ENCODE data around the gene SPDYE4.

The SPDYE4 gene

DNA sequence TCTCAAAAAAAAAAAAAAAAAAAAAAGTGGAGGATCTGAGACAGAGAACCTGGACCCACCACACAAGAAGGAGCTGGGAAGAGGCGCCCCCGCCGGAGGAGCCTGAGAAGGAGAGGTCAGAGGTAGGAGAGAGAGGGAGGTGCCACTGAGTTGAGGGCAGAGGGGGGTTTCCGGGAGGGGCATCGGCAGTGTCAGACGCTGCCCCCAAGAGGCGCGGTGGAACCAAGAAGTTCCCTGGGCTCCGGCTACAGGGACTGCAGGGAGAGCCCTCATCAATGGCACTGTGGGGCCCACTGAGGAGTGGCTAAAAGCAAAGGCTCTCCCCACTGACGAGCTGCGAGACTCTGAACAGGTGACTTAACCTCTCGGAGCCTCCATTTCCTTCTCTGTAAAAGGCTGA is 17.9 kb downstream of the SPDYE4 start:
- H4K20me1 ChIP-seq (ENCODE audit: control insufficient read depth, insufficient read depth, low read depth, low read length) = no peaks in the 10 kb centered on the region
- H3K79me2 ChIP-seq (ENCODE audit: control insufficient read depth, low read length) = no peaks in the 10 kb centered on the region
- H3K27me3 ChIP-seq (ENCODE audit: control insufficient read depth, low read length) = no peaks in the 10 kb centered on the region
- H3K9me2 ChIP-seq (replicated peaks; ENCODE audit: control insufficient read depth, low read length) = no peaks in the 10 kb centered on the region
- peak overlapping the region; percentile 7; the same call in 1 of the 2 replicates for H3K4me2 ChIP-seq (ENCODE audit: low read length)
- TF ChIP-seq, protein P1, sequence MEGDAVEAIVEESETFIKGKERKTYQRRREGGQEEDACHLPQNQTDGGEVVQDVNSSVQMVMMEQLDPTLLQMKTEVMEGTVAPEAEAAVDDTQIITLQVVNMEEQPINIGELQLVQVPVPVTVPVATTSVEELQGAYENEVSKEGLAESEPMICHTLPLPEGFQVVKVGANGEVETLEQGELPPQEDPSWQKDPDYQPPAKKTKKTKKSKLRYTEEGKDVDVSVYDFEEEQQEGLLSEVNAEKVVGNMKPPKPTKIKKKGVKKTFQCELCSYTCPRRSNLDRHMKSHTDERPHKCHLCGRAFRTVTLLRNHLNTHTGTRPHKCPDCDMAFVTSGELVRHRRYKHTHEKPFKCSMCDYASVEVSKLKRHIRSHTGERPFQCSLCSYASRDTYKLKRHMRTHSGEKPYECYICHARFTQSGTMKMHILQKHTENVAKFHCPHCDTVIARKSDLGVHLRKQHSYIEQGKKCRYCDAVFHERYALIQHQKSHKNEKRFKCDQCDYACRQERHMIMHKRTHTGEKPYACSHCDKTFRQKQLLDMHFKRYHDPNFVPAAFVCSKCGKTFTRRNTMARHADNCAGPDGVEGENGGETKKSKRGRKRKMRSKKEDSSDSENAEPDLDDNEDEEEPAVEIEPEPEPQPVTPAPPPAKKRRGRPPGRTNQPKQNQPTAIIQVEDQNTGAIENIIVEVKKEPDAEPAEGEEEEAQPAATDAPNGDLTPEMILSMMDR (IDR thresholded peaks at IDR 0.05; ENCODE audit: low read depth, low read length, poor library complexity, severe bottlenecking) = peak; percentile 37
- no peak for TF ChIP-seq EZH2phosphoT487 (IDR thresholded peaks at IDR 0.05; ENCODE audit: borderline replicate concordance, low read length)
- no peak overlapping the region for H3K27ac ChIP-seq (ENCODE audit: low read depth, low read length)
- H3K36me3 ChIP-seq (ENCODE audit: control insufficient read depth, low read length) = no peaks in the 10 kb centered on the region
- peaks cover 9% of the 10 kb centered on the region for H3K4me1 ChIP-seq (ENCODE audit: control insufficient read depth, low read length)
- no peaks in the 10 kb centered on the region for H3K9me3 ChIP-seq (ENCODE audit: control insufficient read depth, insufficient read depth, low read length)
- no peaks in the 10 kb centered on the region for H3F3A ChIP-seq (ENCODE audit: control insufficient read depth, insufficient read depth)
- no peak overlapping the region for H3K4me3 ChIP-seq (ENCODE audit: low read length)

DNA sequence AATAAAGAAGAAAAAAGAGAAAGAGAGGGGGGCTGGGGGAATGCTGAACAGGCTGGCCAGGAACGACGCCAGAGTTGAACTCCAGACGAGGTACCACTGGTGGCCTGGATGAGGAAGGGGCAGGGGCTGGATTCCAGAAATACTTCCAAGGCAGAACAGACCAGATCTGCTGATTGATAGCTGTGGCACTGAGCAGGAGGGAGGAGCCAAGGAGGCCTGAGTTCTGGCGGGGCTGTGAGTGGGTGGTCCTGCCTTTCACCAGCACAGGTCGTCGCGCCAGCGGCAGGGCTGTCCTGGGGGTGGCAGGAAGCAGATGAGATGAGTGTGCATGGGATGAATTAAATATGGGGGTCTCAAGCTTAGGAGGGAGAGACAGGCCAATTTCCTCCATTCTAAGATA is 19.2 kb downstream of the SPDYE4 start:
- TF ChIP-seq EZH2phosphoT487 (IDR thresholded peaks at IDR 0.05; ENCODE audit: borderline replicate concordance, low read length) = no peak
- TF ChIP-seq, protein P1 (IDR thresholded peaks at IDR 0.05; ENCODE audit: low read depth, low read length, poor library complexity, severe bottlenecking) = no peak
- H3K27me3 ChIP-seq (ENCODE audit: control insufficient read depth, low read length) = no peaks in the 10 kb centered on the region
- H4K20me1 ChIP-seq (ENCODE audit: control insufficient read depth, insufficient read depth, low read depth, low read length) = no peaks in the 10 kb centered on the region
- H3K4me1 ChIP-seq (ENCODE audit: control insufficient read depth, low read length) = peaks cover 7% of the 10 kb centered on the region
- no peaks in the 10 kb centered on the region for H3K9me3 ChIP-seq (ENCODE audit: control insufficient read depth, insufficient read depth, low read length)
- H3K79me2 ChIP-seq (ENCODE audit: control insufficient read depth, low read length) = no peaks in the 10 kb centered on the region
- no peak overlapping the region for H3K27ac ChIP-seq (ENCODE audit: low read depth, low read length)
- no peaks in the 10 kb centered on the region for H3F3A ChIP-seq (ENCODE audit: control insufficient read depth, insufficient read depth)
- H3K4me2 ChIP-seq (ENCODE audit: low read length) = no peak overlapping the region
- H3K9me2 ChIP-seq (replicated peaks; ENCODE audit: control insufficient read depth, low read length) = no peaks in the 10 kb centered on the region
- no peak overlapping the region for H3K4me3 ChIP-seq (ENCODE audit: low read length)
- no peaks in the 10 kb centered on the region for H3K36me3 ChIP-seq (ENCODE audit: control insufficient read depth, low read length)

DNA sequence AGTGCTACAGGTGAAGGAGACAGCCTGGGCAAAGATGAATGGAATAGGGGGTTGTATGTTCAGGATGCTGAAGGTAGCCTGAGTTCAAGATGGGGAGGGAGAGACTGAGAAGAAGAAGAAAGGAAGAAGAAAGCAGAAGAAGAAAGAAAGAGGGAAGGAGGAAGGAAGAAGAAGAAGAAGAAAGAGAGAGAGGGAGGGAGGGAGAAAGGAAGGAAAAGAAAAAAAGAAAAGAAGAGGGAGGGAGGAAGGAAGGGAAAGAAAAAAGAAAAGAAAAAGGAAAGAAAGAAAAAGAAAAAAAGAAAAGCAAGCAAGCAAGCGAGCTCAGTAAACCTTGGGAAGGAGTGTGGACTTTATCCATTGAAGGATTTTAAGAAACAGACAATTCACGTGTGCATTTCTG is 21.6 kb downstream of the SPDYE4 start:
- Histone ChIP-seq H3K4me1 (ENCODE audit: control insufficient read depth, low read length) (peaks cover 7% of the 10 kb centered on the region), H3K4me3 (ENCODE audit: low read length) (no peak overlapping the region), H3K9me3 (ENCODE audit: control insufficient read depth, insufficient read depth, low read length) (no peaks in the 10 kb centered on the region), H3K36me3 (ENCODE audit: control insufficient read depth, low read length) (no peaks in the 10 kb centered on the region), H4K20me1 (ENCODE audit: control insufficient read depth, insufficient read depth, low read depth, low read length) (no peaks in the 10 kb centered on the region), H3K4me2 (ENCODE audit: low read length) (no peak overlapping the region), H3F3A (ENCODE audit: control insufficient read depth, insufficient read depth) (no peaks in the 10 kb centered on the region), H3K9me2 (replicated peaks; ENCODE audit: control insufficient read depth, low read length) (no peaks in the 10 kb centered on the region), H3K27ac (ENCODE audit: low read depth, low read length) (no peak overlapping the region), H3K27me3 (ENCODE audit: control insufficient read depth, low read length) (no peaks in the 10 kb centered on the region), H3K79me2 (ENCODE audit: control insufficient read depth, low read length) (no peaks in the 10 kb centered on the region)
- no peak for TF ChIP-seq EZH2phosphoT487 (IDR thresholded peaks at IDR 0.05; ENCODE audit: borderline replicate concordance, low read length)
- TF ChIP-seq, protein P1 (IDR thresholded peaks at IDR 0.05; ENCODE audit: low read depth, low read length, poor library complexity, severe bottlenecking) = no peak

DNA sequence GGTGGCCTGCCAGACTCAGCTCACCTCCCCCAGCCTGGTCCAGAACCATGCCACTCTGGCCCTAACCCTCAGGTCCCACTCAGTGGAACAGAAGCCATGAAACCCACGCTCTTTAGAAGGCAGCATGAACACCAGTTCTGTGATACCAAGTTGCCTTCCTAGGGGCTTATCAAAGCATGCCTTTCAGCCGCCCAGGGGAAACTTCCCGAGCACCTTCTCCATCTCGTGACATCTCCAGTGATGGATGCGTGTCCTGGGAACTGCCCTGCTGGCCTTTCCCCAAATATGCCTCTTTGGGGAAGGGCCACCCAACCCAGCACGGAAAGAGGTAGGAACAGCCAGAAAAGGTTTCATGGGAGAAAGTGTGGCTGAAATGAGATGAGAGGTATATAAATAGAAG is 22.0 kb downstream of the SPDYE4 start:
- Histone ChIP-seq H3K9me3 (ENCODE audit: control insufficient read depth, insufficient read depth, low read length) (no peaks in the 10 kb centered on the region), H4K20me1 (ENCODE audit: control insufficient read depth, insufficient read depth, low read depth, low read length) (no peaks in the 10 kb centered on the region), H3K36me3 (ENCODE audit: control insufficient read depth, low read length) (no peaks in the 10 kb centered on the region), H3K4me1 (ENCODE audit: control insufficient read depth, low read length) (peaks cover 7% of the 10 kb centered on the region), H3K4me2 (ENCODE audit: low read length) (no peak overlapping the region), H3F3A (ENCODE audit: control insufficient read depth, insufficient read depth) (no peaks in the 10 kb centered on the region), H3K9me2 (replicated peaks; ENCODE audit: control insufficient read depth, low read length) (no peaks in the 10 kb centered on the region), H3K4me3 (ENCODE audit: low read length) (no peak overlapping the region), H3K27ac (ENCODE audit: low read depth, low read length) (no peak overlapping the region), H3K27me3 (ENCODE audit: control insufficient read depth, low read length) (no peaks in the 10 kb centered on the region), H3K79me2 (ENCODE audit: control insufficient read depth, low read length) (no peaks in the 10 kb centered on the region)
- no peak for TF ChIP-seq EZH2phosphoT487 (IDR thresholded peaks at IDR 0.05; ENCODE audit: borderline replicate concordance, low read length)
- TF ChIP-seq, protein P1 (IDR thresholded peaks at IDR 0.05; ENCODE audit: low read depth, low read length, poor library complexity, severe bottlenecking) = no peak

Data from DOHH2 (cell line).